HL-60/S4 treated with retinoic acid at 250 ng/mL for 4 days and 3 days (cell line): ENCODE measurements around the gene WLS.

Experiments used
- in situ Hi-C: fragments of 300-500 bp; cut with MboI; formaldehyde crosslinking; loops from 2 replicates; pipeline ENCODE4 v1.7.0; 2022; ENCODE audit warnings: low sequenced_read_pairs

Gene WLS

GRCh38 chr1:68103884-68104554, 128.3 kb downstream of the WLS start:
- in situ Hi-C loops, result no loop called here

DNA sequence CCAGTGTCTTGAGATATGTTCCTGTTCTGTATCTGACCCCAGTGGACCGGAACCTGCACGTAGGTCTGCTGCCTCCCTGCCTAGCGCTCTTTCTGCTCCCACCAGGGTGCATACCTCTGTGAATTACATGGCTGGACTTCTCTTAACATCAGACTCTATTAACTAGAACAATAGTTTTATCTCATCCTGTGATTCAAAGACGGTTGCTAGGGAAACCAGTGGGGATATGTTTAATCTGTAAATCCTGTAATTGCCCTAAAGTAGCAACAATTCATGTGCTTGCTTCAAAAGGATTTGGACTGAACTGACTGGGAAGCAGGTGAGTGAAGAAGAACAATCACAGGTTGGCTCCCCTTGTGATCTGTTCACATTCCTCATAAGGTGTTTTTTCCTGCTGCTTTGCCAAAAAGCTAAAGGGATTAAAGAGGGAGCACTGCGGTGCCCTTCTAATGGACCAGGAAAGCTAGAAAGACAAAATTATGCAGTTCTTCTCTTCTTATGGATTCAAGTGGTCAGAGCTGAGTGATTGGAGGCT, 129.2 kb downstream of the WLS start:
- in situ Hi-C loops, result no loop called here

DNA sequence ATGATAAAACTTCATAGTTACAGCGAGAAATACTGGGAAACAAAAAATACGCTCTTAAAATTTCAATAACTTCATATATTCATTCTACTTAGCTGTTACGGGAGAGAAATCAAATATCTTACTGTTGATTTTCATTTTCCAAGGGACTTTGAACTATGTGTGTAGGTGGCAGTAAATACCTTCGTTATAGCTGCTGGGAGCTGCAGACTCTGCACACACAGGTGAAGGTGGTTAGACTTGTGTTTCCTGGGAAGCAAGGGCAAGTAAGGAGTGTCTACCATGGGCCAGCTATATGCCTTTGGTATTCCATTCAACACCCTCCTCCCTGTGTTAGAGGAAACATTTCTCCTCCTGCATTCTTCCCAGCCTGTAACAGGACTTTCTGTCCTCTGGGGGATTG, 130.5 kb downstream of the WLS start:
- in situ Hi-C loops, result no loop called here

DNA sequence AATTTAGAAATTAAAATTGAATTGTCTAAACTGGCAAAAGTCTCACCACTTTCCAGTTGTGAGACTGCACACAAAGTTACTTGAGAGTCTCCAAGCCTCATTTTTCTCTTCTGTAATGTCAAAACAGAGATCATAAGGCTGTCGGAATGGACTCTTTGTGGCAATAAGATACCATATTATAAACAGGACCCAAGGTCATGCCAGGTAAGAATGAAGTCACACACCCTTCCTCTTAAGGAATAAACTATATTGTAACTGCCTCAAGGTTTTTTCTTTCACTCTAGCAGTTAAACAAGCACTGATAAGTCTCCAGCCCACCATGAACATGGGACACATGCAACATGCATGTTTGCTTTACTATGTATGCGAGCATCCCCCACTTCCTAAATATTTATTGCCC, 131.8 kb downstream of the WLS start:
- in situ Hi-C loops, result no loop called here

DNA sequence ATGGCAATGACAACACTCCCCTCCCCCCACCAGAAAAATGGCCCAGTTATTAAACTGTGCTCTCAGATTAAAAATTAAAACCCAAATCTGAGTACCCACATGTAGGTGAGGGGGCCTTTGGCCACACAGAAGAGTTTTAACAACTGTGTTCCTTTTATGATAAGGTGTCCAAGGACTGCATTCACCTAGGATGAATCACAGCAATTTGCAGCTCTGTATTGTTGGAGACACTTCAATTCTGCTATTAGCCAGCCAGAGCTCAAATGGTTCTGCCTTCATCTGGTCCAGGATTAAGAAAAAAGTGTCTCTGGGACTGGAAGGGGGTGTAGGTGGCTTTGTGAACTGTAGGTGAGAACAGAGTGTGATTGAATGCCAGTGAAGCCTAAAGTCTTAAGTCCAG, 138.6 kb downstream of the WLS start:
- in situ Hi-C loops, result no loop called here

DNA sequence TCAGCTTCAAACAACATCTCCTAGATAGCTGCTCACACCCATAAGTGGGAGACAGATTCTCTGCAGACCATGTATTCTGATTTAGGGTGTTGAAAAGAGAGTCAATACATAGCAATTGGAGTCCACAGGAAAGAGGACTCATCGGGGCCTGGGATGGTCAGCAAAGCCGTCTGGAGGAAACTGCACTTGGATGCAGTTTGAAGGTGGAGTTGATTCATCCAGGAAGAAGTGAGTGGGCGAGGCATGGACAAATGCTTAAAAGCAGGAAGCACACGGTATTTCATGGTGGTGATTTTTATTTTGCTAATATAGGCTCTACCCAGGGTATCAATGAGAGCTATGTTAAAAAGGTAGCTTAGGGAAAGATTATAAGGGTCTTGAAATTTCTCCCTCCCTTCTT, 145.1 kb downstream of the WLS start:
- in situ Hi-C loops, result no loop called here

- in situ Hi-C loops, result no loop called here
Measured at GRCh38 chr1:68085752-68086151, 146.6 kb downstream of the WLS start.

- in situ Hi-C loops, result no loop called here
Measured at GRCh38 chr1:68083686-68084085, 148.6 kb downstream of the WLS start.

DNA sequence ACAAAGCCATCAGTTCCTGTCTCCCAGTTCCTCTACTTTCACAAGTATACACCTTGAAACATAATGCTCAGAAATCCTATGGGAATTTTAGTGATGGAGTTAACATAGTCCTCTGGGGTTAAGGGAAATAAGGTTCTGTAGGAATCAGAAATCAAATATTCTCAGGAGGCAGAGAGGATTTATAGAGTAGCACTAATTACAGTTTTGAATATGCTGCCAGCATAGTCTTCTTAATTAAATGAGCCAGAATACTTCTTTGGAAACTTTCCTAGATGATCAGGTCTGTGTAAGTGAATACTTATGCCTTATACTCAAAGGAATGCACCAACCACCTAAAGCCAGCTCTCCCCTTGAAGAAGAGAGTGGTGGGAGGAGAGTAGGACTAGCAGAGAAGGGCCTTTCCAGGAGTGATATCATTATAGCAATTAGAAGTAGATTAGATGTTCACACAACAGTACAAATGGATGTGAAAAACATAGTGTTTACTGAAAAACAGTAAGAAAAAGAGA, 150.5 kb downstream of the WLS start:
- in situ Hi-C loops, result no loop called here

DNA sequence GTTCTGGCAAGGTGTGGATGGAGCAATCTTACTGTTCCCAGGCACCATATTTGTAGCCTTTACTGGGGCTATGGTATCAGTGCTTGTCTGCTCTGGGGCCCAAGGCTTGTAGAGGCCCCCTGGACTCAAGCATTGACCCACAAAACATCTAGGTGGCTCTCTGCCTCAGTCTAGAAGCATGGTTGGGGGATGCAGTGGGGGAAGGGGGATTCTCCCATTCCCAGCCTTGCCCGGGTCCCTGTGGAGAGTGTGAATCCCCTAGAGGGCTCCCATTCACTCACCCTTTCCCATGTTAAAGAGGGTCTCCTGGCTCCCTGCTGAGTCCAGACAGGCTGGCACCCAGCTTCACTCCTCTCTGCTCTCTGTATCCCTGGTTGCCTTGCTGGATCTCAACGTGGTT, 153.7 kb downstream of the WLS start:
- in situ Hi-C loops, result no loop called here
